SU-DHL-6 (cell line): Measurements from ENCODE around the gene PTPRG.

Experiments used
- H2AFZ ChIP-seq: fragments of 200-600 bp; sonication (generic); 2 replicates; pipeline ENCODE4 v1.6.1; 2014; ENCODE audit warnings: low read depth, mild to moderate bottlenecking, moderate library complexity, mixed read lengths, antibody characterized with exemption, low read length; ENCODE audit not compliant: severe bottlenecking
- H3F3A ChIP-seq: fragments of 200-600 bp; shearing (Covaris generic); 2 replicates; pipeline ENCODE4 v1.6.0; 2016; ENCODE audit warnings: antibody characterized with exemption, mild to moderate bottlenecking; ENCODE audit not compliant: insufficient read depth
- H3K27ac ChIP-seq: fragments of 200-600 bp; sonication (generic); 2 replicates; pipeline ENCODE4 v1.5.1; 2016; ENCODE audit warnings: low read depth, mild to moderate bottlenecking, low read length, moderate library complexity, mixed read lengths
- H3K27me3 ChIP-seq: fragments of 200-600 bp; sonication (generic), shearing (Covaris generic); 2 replicates; pipeline ENCODE4 v1.6.0; 2014; ENCODE audit warnings: mild to moderate bottlenecking, low read length
- H3K36me3 ChIP-seq: fragments of 200-600 bp; sonication (generic); 2 replicates; pipeline ENCODE4 v1.6.1; 2014; ENCODE audit warnings: mild to moderate bottlenecking, low read length, mixed read lengths
- H3K4me2 ChIP-seq: fragments of 300-600, 200-600 bp; shearing (Covaris generic), sonication (generic); 2 replicates; pipeline ENCODE4 v1.6.0; 2014; ENCODE audit warnings: low read length, low read depth, mild to moderate bottlenecking; ENCODE audit not compliant: poor library complexity, severe bottlenecking
- H3K4me3 ChIP-seq: fragments of 200-600 bp; sonication (generic); 2 replicates; pipeline ENCODE4 v1.5.1; 2014; ENCODE audit warnings: antibody characterized with exemption, low read length, mild to moderate bottlenecking, mixed read lengths; ENCODE audit not compliant: insufficient read depth, poor library complexity, severe bottlenecking
- H3K79me2 ChIP-seq: fragments of 200-600 bp; sonication (generic); 2 replicates; pipeline ENCODE4 v1.6.1; 2014; ENCODE audit warnings: mild to moderate bottlenecking, low read length, moderate library complexity; ENCODE audit not compliant: insufficient read depth
- H3K9ac ChIP-seq: fragments of 200-600 bp; sonication (generic); 2 replicates; pipeline ENCODE4 v1.7.0; 2014; ENCODE audit warnings: mild to moderate bottlenecking, low read length
- H3K9me2 ChIP-seq: fragments of 200-600 bp; sonication (generic); replicated peaks from 2 replicates; pipeline ENCODE4 v1.6.1; 2014; ENCODE audit warnings: low read length; ENCODE audit not compliant: insufficient read depth
- H3K9me3 ChIP-seq: fragments of 200-600 bp; sonication (generic); 2 replicates; pipeline ENCODE4 v1.6.1; 2014; ENCODE audit warnings: low read length, mixed read lengths; ENCODE audit not compliant: insufficient read depth
- H4K20me1 ChIP-seq: fragments of 200-600 bp; sonication (generic); 2 replicates; pipeline ENCODE4 v1.6.1; 2014; ENCODE audit warnings: low read depth, mild to moderate bottlenecking, antibody characterized with exemption, low read length, moderate library complexity, mixed read lengths
- CTCF ChIP-seq: fragments of 200-600 bp; sonication (generic); IDR thresholded peaks from one replicate; pipeline ENCODE4 v1.5.1; 2017; ENCODE audit warnings: antibody characterized with exemption, mild to moderate bottlenecking, low read length, moderate library complexity; ENCODE audit not compliant: insufficient read depth, poor library complexity, severe bottlenecking
- EZH2phosphoT487 ChIP-seq: fragments of 200-600 bp; sonication (generic), shearing (Covaris generic); conservative IDR thresholded peaks from 2 replicates; pipeline ENCODE4 v1.6.1; 2018; ENCODE audit warnings: mild to moderate bottlenecking, antibody characterized with exemption, low read length, moderate library complexity, mixed read lengths

Gene PTPRG

GRCh38 chr3:61682671-61683548 lies 121.5 kb downstream of the PTPRG start:
- Histone ChIP-seq H3K27me3 (no peaks in the 10 kb centered on the region), H3K4me3 (no peak overlapping the region), H3K9me2 (no peaks in the 10 kb centered on the region), H2AFZ (no peak overlapping the region), H3F3A (no peaks in the 10 kb centered on the region), H3K9me3 (no peaks in the 10 kb centered on the region), H3K4me2 (no peak overlapping the region), H3K79me2 (no peaks in the 10 kb centered on the region), H3K36me3 (no peaks in the 10 kb centered on the region), H4K20me1 (no peaks in the 10 kb centered on the region), H3K27ac (no peak overlapping the region), H3K9ac (no peak overlapping the region)
- no peak for TF ChIP-seq CTCF
- TF ChIP-seq EZH2phosphoT487: no peak

- H4K20me1 ChIP-seq: no peaks in the 10 kb centered on the region
- no peak overlapping the region for H3K27ac ChIP-seq
- H3K9ac ChIP-seq: no peak overlapping the region
- no peaks in the 10 kb centered on the region for H3K79me2 ChIP-seq
- H3K36me3 ChIP-seq: no peaks in the 10 kb centered on the region
- H3K4me3 ChIP-seq: no peak overlapping the region
- H3K27me3 ChIP-seq: no peaks in the 10 kb centered on the region
- no peaks in the 10 kb centered on the region for H3F3A ChIP-seq
- H2AFZ ChIP-seq: no peak overlapping the region
- H3K9me3 ChIP-seq: no peaks in the 10 kb centered on the region
- no peaks in the 10 kb centered on the region for H3K9me2 ChIP-seq
- H3K4me2 ChIP-seq: no peak overlapping the region
- TF ChIP-seq EZH2phosphoT487: no peak
- TF ChIP-seq CTCF: no peak
These were observed 122.3 kb downstream of the PTPRG start for GRCh38 chr3:61683549-61684236.

GRCh38 chr3:61684386-61684785 lies 123.0 kb downstream of the PTPRG start:
- Histone ChIP-seq H3K9ac (no peak overlapping the region), H3K36me3 (no peaks in the 10 kb centered on the region), H3K27ac (no peak overlapping the region), H3K27me3 (no peaks in the 10 kb centered on the region), H3K4me2 (no peak overlapping the region), H2AFZ (no peak overlapping the region), H4K20me1 (no peaks in the 10 kb centered on the region), H3F3A (no peaks in the 10 kb centered on the region), H3K9me2 (no peaks in the 10 kb centered on the region), H3K9me3 (no peaks in the 10 kb centered on the region), H3K79me2 (no peaks in the 10 kb centered on the region), H3K4me3 (no peak overlapping the region)
- no peak for TF ChIP-seq CTCF
- TF ChIP-seq EZH2phosphoT487: no peak
